Vagina (tissue), 2 donors: ENCODE data around the gene DMGDH. TPM values are rescaled to one million over a fixed set of nuclear protein-coding genes. Genes with fewer than 3 reads are reported as not detected.
A peak's percentile ranks its signal among the peaks of the same experiment; 100 is the strongest.

Source experiments
- DNase-seq, 2 donors: peaks; one replicate each; pipeline ENCODE4 v3.0.0-alpha.2; 2017; ENCODE audit errors: extremely low spot score in 2 of 2
- H3K27ac ChIP-seq: fragments of 200-600 bp; sonication (generic); one replicate; pipeline ENCODE4 v1.5.1; 2019
- H3K27me3 ChIP-seq: fragments of 200-600 bp; sonication (generic); one replicate; pipeline ENCODE4 v1.5.1; 2019
- H3K36me3 ChIP-seq, 2 donors: fragments of 200-600 bp; sonication (generic); one replicate each; pipeline ENCODE4 v1.5.1; 2017 to 2019
- H3K4me1 ChIP-seq: fragments of 200-600 bp; sonication (generic); one replicate; pipeline ENCODE4 v1.5.1; 2019
- H3K4me3 ChIP-seq, 2 donors: fragments of 200-600 bp; sonication (generic); 1 replicate in 1 of 2; 2 replicates in 1 of 2; pipeline ENCODE4 v1.5.1; 2016 to 2019
- H3K9me3 ChIP-seq: fragments of 200-600 bp; sonication (generic); one replicate; pipeline ENCODE4 v1.5.1; 2019
- POLR2A ChIP-seq, 2 donors: fragments of 450-650 bp; IDR thresholded peaks; one replicate each; pipeline ENCODE4 v1.6.1; 2017; ENCODE audit warnings: antibody characterized with exemption in 2 of 2, mild to moderate bottlenecking in 2 of 2, moderate library complexity in 2 of 2
- POLR2AphosphoS5 ChIP-seq, 2 donors: sonication (generic); formaldehyde crosslinking; IDR thresholded peaks; one replicate each; pipeline ENCODE4 v1.9.0; 2017; ENCODE audit warnings: antibody characterized with exemption in 2 of 2, mild to moderate bottlenecking in 2 of 2, low read depth in 1 of 2; ENCODE audit not compliant: insufficient read depth in 1 of 2
- intact Hi-C: fragments of 100-400 bp; cut with DNase I; formaldehyde crosslinking; loops from one replicate; pipeline ENCODE4 v1.15.1; 2023
- total RNA-seq: library from RNA; depleted of rRNA; stranded (reverse); fragments of >200 nt; gene quantifications from one replicate; pipeline ENCODE4 v1.2.3, GENCODE V29; 2016
- TF ChIP-seq, protein P1 (sequence below), 3 experiments: fragments of 450-650 bp in 2 of 3; fragments of 200-600 bp in 1 of 3; sonication (generic) in 1 of 3; IDR thresholded peaks; one replicate each; pipeline ENCODE4 v1.5.1; 2017 to 2019; ENCODE audit warnings: antibody characterized with exemption in 3 of 3, mild to moderate bottlenecking in 2 of 3, moderate library complexity in 2 of 3

DMGDH gene
- total RNA-seq, 1 donor from 2014 or later, result 4.2 TPM

DNA sequence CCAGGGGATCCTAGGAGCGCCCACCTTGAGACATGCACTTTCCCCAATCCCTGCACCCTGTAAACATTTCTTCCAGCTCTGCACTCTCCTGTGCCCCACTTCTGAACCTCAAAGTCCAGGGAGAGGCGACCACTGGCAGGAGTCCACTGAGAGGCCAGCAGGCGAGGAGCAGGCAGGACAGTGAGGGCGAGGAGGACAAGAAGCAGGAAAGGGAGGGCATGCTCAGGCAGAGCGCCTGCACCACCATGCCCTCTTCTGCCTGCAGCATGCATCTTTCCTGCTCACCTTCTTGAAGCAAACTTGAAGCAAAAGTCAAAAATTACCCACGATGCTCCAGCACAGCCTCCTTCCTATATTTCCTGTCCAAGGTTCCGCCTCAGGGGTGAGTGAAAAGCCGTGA, 94.4 kb downstream of the DMGDH start:
- no peak overlapping the region for H3K4me3 ChIP-seq
- intact Hi-C loops, result no loop called here
- no peaks in the 10 kb centered on the region for H3K27me3 ChIP-seq
- H3K36me3 ChIP-seq, result no peaks in the 10 kb centered on the region
- no peak overlapping the region for H3K27ac ChIP-seq
- peaks cover 34% of the 10 kb centered on the region for H3K4me1 ChIP-seq
- TF ChIP-seq POLR2AphosphoS5 (IDR thresholded peaks at IDR 0.05; ENCODE audit: insufficient read depth in 1 of 2, low read depth in 1 of 2) (no peak), POLR2A (IDR thresholded peaks at IDR 0.05) (no peak)
- TF ChIP-seq, protein P1, sequence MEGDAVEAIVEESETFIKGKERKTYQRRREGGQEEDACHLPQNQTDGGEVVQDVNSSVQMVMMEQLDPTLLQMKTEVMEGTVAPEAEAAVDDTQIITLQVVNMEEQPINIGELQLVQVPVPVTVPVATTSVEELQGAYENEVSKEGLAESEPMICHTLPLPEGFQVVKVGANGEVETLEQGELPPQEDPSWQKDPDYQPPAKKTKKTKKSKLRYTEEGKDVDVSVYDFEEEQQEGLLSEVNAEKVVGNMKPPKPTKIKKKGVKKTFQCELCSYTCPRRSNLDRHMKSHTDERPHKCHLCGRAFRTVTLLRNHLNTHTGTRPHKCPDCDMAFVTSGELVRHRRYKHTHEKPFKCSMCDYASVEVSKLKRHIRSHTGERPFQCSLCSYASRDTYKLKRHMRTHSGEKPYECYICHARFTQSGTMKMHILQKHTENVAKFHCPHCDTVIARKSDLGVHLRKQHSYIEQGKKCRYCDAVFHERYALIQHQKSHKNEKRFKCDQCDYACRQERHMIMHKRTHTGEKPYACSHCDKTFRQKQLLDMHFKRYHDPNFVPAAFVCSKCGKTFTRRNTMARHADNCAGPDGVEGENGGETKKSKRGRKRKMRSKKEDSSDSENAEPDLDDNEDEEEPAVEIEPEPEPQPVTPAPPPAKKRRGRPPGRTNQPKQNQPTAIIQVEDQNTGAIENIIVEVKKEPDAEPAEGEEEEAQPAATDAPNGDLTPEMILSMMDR (IDR thresholded peaks at IDR 0.05), result no peak
- no peak for DNase-seq
- no peaks in the 10 kb centered on the region for H3K9me3 ChIP-seq

DNA sequence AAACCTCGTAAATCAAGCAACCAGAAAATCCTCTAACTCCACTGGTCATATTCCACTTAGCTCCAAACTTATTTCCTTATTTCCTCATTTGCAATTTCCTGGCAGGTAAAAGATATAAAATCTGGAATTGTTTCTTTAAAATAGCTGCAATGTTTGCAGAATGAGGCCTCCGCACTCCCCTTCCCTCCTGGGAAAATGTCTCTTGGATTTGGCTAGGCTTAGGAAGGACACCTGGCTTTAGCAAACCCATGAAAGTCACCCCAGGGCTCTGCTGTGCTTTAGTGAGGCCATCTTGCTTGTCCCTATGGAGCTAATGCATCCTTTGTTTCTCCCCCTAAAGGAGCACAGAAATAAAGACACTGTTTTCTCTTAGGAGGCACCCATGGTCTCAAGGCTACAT, 94.9 kb downstream of the DMGDH start:
- no peaks in the 10 kb centered on the region for H3K27me3 ChIP-seq
- no peak overlapping the region for H3K27ac ChIP-seq
- H3K9me3 ChIP-seq, result no peaks in the 10 kb centered on the region
- intact Hi-C loops, result no loop called here
- H3K4me3 ChIP-seq, result no peak overlapping the region
- no peaks in the 10 kb centered on the region for H3K36me3 ChIP-seq
- no peak for DNase-seq
- TF ChIP-seq, protein P1 (IDR thresholded peaks at IDR 0.05), result no peak
- TF ChIP-seq POLR2AphosphoS5 (IDR thresholded peaks at IDR 0.05; ENCODE audit: insufficient read depth in 1 of 2, low read depth in 1 of 2), result no peak
- no peak for TF ChIP-seq POLR2A (IDR thresholded peaks at IDR 0.05)
- H3K4me1 ChIP-seq, result peaks cover 34% of the 10 kb centered on the region

DNA sequence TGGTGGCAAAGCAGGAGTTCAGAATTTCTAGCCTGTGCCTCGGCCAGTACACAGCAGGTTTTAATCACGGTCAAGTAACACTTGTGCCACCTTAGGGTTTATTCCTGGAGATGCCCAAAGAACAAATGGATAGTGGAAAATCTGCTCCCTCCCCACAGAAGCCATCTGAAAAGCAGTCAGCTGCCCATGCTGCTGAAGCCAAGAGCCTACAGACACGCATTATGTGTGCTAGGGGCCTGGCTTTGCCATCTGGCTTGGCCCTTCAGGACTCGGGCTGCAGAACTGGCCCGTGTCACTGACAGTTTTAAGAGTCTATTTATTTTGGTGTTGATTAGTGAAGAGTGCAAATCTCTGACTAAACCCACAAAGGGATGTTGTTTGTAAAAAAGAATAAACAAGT, 95.5 kb downstream of the DMGDH start:
- peaks cover 34% of the 10 kb centered on the region for H3K4me1 ChIP-seq
- no peak for TF ChIP-seq POLR2A (IDR thresholded peaks at IDR 0.05)
- TF ChIP-seq, protein P1 (IDR thresholded peaks at IDR 0.05), result no peak
- H3K27ac ChIP-seq, result no peak overlapping the region
- no peaks in the 10 kb centered on the region for H3K36me3 ChIP-seq
- H3K9me3 ChIP-seq, result no peaks in the 10 kb centered on the region
- no peak for DNase-seq
- no peaks in the 10 kb centered on the region for H3K27me3 ChIP-seq
- H3K4me3 ChIP-seq, result no peak overlapping the region
- intact Hi-C loops, result no loop called here

DNA sequence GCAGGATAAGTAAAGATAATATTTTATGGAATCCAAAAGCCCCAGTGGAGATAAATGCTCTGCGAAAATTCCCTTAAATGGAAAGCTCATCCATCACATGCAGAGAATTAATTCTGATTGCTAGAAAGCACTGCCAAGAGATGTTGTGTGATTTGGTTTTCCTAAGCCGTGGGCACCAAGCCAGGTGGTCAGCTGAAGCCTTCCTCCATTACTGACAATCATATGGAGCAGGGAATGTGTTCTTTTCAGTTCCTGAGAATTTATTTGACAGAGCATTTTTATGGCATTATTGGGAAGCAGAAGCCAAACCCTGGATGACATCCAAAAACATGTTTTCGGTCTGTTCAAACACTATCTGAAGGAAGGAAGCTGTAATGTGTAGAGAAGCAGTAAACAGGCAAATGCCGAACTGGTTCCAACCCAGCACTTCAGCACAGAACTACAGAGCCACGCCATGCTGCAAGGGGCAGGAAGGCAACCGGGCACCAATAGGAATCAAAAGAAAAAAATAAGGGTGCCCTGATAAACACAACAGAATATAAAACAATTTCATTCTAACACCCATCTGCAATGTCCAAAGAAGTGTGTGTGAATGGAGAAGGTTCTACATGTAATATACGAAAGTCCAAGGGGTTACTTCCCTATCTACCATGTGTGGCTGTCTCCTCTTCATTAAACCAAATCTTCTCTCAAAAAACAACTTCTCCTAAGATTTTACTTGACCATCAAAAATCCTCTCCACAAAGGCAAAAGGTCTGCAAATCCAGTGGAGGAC, 96.6 kb downstream of the DMGDH start:
- TF ChIP-seq POLR2A (IDR thresholded peaks at IDR 0.05), result no peak
- peak in 1 of 2 donors; percentile 42 for TF ChIP-seq POLR2AphosphoS5 (IDR thresholded peaks at IDR 0.05; ENCODE audit: insufficient read depth in 1 of 2, low read depth in 1 of 2)
- TF ChIP-seq, protein P1 (IDR thresholded peaks at IDR 0.05), result no peak
- intact Hi-C loops, result no loop called here
- Histone ChIP-seq H3K27me3 (no peaks in the 10 kb centered on the region), H3K4me1 (peaks cover 34% of the 10 kb centered on the region), H3K36me3 (no peaks in the 10 kb centered on the region), H3K4me3 (no peak overlapping the region), H3K9me3 (no peaks in the 10 kb centered on the region), H3K27ac (peak overlapping the region; percentile 38)
- no peak for DNase-seq

DNA sequence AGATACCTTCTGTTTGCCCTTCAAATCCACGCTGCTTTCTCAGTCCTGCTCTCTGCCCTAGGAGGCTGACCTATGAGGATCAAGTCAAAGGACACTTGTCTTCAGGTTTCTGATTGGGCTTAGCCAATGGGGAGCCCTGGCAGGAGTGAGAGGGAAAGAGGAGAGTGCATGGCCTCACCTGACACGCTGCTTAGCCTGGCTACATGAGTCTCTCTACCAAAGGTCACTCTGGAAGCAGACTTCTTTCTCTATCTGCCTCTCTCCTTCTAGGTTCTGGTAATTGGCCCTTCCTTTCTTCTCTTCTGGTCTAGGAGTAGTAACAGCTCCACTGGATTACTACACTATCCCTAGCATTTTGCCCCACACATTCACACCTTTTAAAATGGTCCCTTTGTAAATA, 97.5 kb downstream of the DMGDH start:
- intact Hi-C loops, result no loop called here
- H3K36me3 ChIP-seq, result no peaks in the 10 kb centered on the region
- H3K9me3 ChIP-seq, result no peaks in the 10 kb centered on the region
- no peak for DNase-seq
- peaks cover 34% of the 10 kb centered on the region for H3K4me1 ChIP-seq
- no peak overlapping the region for H3K4me3 ChIP-seq
- peak overlapping the region; percentile 38 for H3K27ac ChIP-seq
- TF ChIP-seq POLR2A (IDR thresholded peaks at IDR 0.05), result no peak
- TF ChIP-seq, protein P1 (IDR thresholded peaks at IDR 0.05), result no peak
- TF ChIP-seq POLR2AphosphoS5 (IDR thresholded peaks at IDR 0.05; ENCODE audit: insufficient read depth in 1 of 2, low read depth in 1 of 2), result no peak
- no peaks in the 10 kb centered on the region for H3K27me3 ChIP-seq
